ENCODE data around the gene PPP1R16B.

Gene PPP1R16B

DNA sequence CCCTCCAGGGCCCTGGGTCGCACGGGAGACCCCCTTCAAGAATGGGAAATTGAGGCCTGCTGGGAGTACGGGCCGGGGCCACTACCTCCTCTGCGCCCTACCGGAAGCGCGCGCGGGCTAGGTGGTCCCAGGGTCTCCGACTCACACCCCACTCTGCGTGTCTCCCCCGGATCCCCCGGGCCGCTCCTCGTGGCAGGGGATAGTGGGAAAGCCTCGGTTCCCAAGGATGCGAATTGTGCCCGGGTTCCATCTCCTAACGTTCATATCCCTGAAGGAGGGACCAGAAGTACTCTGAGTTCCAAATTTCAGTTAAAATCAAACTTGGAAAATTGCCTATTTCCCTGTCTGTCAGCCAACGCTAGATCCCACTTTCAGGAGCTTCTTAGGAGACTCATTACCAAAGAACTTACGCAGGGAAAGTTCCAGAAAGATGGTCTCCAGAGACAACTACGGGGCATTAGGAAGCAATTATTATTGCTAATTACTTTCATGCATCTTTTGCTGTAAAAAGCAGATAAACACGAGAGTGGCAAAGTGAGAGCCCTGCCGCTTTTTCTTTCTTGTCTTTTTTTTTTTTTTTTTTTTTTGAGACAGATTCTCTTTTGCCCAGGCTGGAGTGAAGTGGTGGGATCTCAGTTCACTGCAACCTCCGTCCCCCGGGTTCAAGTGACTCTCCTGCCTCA is 121.6 kb downstream of the PPP1R16B start:
- Histone ChIP-seq H3K79me1 (ENCODE audit: low read length) (peaks cover 6% of the 10 kb centered on the region), H3K4me3 (ENCODE audit: low read depth, low read length) (peak overlapping the region; percentile 95), H4K12ac (ENCODE audit: low read depth, low read length) (peak overlapping the region; percentile 2), H2AK5ac (ENCODE audit: low read length) (no peak overlapping the region), H3K36me3 (ENCODE audit: control insufficient read depth in 1 of 2, insufficient read depth in 2 of 2, low read length in 2 of 2) (peaks cover 0 to 3% of the 10 kb centered on the region in 2 experiments), H3K14ac (ENCODE audit: low read length) (peak overlapping the region; percentile 52), H3K23ac (ENCODE audit: low read length) (no peak overlapping the region), H2BK5ac (ENCODE audit: low read depth, low read length, poor library complexity) (peak overlapping the region; percentile 2), H4K91ac (ENCODE audit: low read depth, low read length) (peak overlapping the region; percentile 76), H3K4ac (ENCODE audit: low read depth, low read length) (peak overlapping the region; percentile 96), H4K8ac (ENCODE audit: low read depth, low read length) (peak overlapping the region; percentile 55), H2AFZ (ENCODE audit: insufficient read depth, low read length, poor library complexity) (peak overlapping the region; percentile 58), H2BK120ac (ENCODE audit: insufficient read depth, low read length, poor library complexity) (peak overlapping the region; percentile 8), H3K9me3 (ENCODE audit: insufficient read depth, low read depth, low read length) (no peaks in the 10 kb centered on the region), H3K18ac (ENCODE audit: low read length) (peak overlapping the region; percentile 92), H3K4me2 (ENCODE audit: low read length) (peak overlapping the region; percentile 99), H2BK12ac (ENCODE audit: low read length) (no peak overlapping the region), H3K79me2 (ENCODE audit: control insufficient read depth, insufficient read depth, low read length, poor library complexity) (peaks cover 16% of the 10 kb centered on the region), H3K4me1 (ENCODE audit: control insufficient read depth in 1 of 2, insufficient read depth in 2 of 2, low read length in 2 of 2) (peaks cover 7 to 17% of the 10 kb centered on the region in 2 experiments), H3K27me3 (ENCODE audit: insufficient read depth, low read length) (no peaks in the 10 kb centered on the region), H3K27ac (ENCODE audit: low read depth, low read length) (no peak overlapping the region), H3K9ac (ENCODE audit: low read length) (peak overlapping the region; percentile 90)
- no peak for DNase-seq
- WGBS (ENCODE audit: extremely low coverage, insufficient coverage, insufficient read length): no CpG with 5 or more reads among the region's 27 CpGs

DNA sequence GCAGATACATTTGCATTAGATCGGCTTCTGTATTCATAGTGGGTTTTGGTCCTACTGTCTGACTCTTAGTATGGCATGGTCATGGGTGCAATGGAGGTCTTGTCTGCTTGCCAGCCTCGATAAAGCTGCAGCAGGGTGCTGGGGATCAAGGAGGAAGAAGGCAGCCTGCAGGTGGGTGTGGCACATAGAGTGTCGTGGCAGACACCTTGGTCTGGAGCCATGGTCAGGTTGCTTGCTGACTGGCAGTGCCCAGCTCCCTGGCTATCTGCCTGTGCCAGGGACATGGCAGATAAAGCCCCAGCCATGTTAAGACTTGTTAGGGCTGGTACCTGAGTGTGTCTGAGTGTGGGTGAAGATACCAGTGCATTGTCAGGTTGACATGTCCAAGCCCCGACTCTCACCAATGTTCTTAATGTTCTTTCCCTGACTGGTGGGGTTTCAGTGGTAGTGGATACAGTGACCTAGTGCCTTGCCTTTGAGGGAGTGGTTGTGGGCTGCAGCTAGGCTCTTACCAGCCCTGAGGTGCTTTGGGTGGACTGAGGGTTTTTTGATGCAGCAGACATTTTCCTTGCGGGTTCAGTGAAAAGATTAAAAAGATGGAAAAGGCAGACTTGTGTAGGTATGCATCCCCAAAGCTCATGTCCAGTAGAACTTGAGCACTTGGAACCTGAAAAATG is 122.5 kb downstream of the PPP1R16B start:
- Histone ChIP-seq H4K91ac (ENCODE audit: low read depth, low read length) (no peak overlapping the region), H3K79me1 (ENCODE audit: low read length) (peaks cover 6% of the 10 kb centered on the region), H3K4me1 (ENCODE audit: control insufficient read depth in 1 of 2, insufficient read depth in 2 of 2, low read length in 2 of 2) (peaks cover 11 to 22% of the 10 kb centered on the region in 2 experiments), H3K4me2 (ENCODE audit: low read length) (peak overlapping the region; percentile 41), H4K12ac (ENCODE audit: low read depth, low read length) (no peak overlapping the region), H2BK120ac (ENCODE audit: insufficient read depth, low read length, poor library complexity) (no peak overlapping the region), H3K79me2 (ENCODE audit: control insufficient read depth, insufficient read depth, low read length, poor library complexity) (peaks cover 19% of the 10 kb centered on the region), H2AFZ (ENCODE audit: insufficient read depth, low read length, poor library complexity) (no peak overlapping the region), H4K8ac (ENCODE audit: low read depth, low read length) (no peak overlapping the region), H3K18ac (ENCODE audit: low read length) (no peak overlapping the region), H3K23ac (ENCODE audit: low read length) (peak overlapping the region; percentile 31), H3K27me3 (ENCODE audit: insufficient read depth, low read length) (no peaks in the 10 kb centered on the region), H3K36me3 (ENCODE audit: control insufficient read depth in 1 of 2, insufficient read depth in 2 of 2, low read length in 2 of 2) (peaks cover 0 to 3% of the 10 kb centered on the region in 2 experiments), H3K9ac (ENCODE audit: low read length) (no peak overlapping the region), H3K4ac (ENCODE audit: low read depth, low read length) (peak overlapping the region; percentile 66), H2BK12ac (ENCODE audit: low read length) (no peak overlapping the region), H2AK5ac (ENCODE audit: low read length) (no peak overlapping the region), H3K14ac (ENCODE audit: low read length) (no peak overlapping the region), H2BK5ac (ENCODE audit: low read depth, low read length, poor library complexity) (no peak overlapping the region), H3K9me3 (ENCODE audit: insufficient read depth, low read depth, low read length) (no peaks in the 10 kb centered on the region), H3K4me3 (ENCODE audit: low read depth, low read length) (peak overlapping the region; percentile 25), H3K27ac (ENCODE audit: low read depth, low read length) (no peak overlapping the region)
- no peak for DNase-seq
- WGBS (ENCODE audit: extremely low coverage, insufficient coverage, insufficient read length): no CpG with 5 or more reads among the region's 5 CpGs

- no peak overlapping the region for H2BK12ac ChIP-seq (ENCODE audit: low read length)
- no peak overlapping the region for H2BK120ac ChIP-seq (ENCODE audit: insufficient read depth, low read length, poor library complexity)
- no peak overlapping the region for H3K9ac ChIP-seq (ENCODE audit: low read length)
- no peak overlapping the region for H4K12ac ChIP-seq (ENCODE audit: low read depth, low read length)
- no peak overlapping the region for H3K14ac ChIP-seq (ENCODE audit: low read length)
- H4K8ac ChIP-seq (ENCODE audit: low read depth, low read length): no peak overlapping the region
- H2AFZ ChIP-seq (ENCODE audit: insufficient read depth, low read length, poor library complexity): no peak overlapping the region
- no peak overlapping the region for H3K4ac ChIP-seq (ENCODE audit: low read depth, low read length)
- H3K79me1 ChIP-seq (ENCODE audit: low read length): peaks cover 8% of the 10 kb centered on the region
- no peak overlapping the region for H4K91ac ChIP-seq (ENCODE audit: low read depth, low read length)
- H3K4me1 ChIP-seq (ENCODE audit: control insufficient read depth in 1 of 2, insufficient read depth in 2 of 2, low read length in 2 of 2): peaks cover 11 to 23% of the 10 kb centered on the region in 2 experiments
- no peak overlapping the region for H3K27ac ChIP-seq (ENCODE audit: low read depth, low read length)
- no peak overlapping the region for H2BK5ac ChIP-seq (ENCODE audit: low read depth, low read length, poor library complexity)
- H3K4me2 ChIP-seq (ENCODE audit: low read length): no peak overlapping the region
- no peak overlapping the region for H3K23ac ChIP-seq (ENCODE audit: low read length)
- WGBS (ENCODE audit: extremely low coverage, insufficient coverage, insufficient read length): no CpG with 5 or more reads among the region's 1 CpG
- no peak overlapping the region for H2AK5ac ChIP-seq (ENCODE audit: low read length)
- DNase-seq: no peak
- H3K36me3 ChIP-seq (ENCODE audit: control insufficient read depth in 1 of 2, insufficient read depth in 2 of 2, low read length in 2 of 2): peaks cover 0 to 3% of the 10 kb centered on the region in 2 experiments
- no peaks in the 10 kb centered on the region for H3K27me3 ChIP-seq (ENCODE audit: insufficient read depth, low read length)
- peaks cover 19% of the 10 kb centered on the region for H3K79me2 ChIP-seq (ENCODE audit: control insufficient read depth, insufficient read depth, low read length, poor library complexity)
- H3K4me3 ChIP-seq (ENCODE audit: low read depth, low read length): no peak overlapping the region
- H3K9me3 ChIP-seq (ENCODE audit: insufficient read depth, low read depth, low read length): no peaks in the 10 kb centered on the region
- no peak overlapping the region for H3K18ac ChIP-seq (ENCODE audit: low read length)
Measured at GRCh38 chr20:38930242-38930569, 124.7 kb downstream of the PPP1R16B start.

- no peak overlapping the region for H3K14ac ChIP-seq (ENCODE audit: low read length)
- no CpG with 5 or more reads among the region's 4 CpGs for WGBS (ENCODE audit: extremely low coverage, insufficient coverage, insufficient read length)
Measured at GRCh38 chr20:38931984-38932383, 126.5 kb downstream of the PPP1R16B start.

More at GRCh38 chr20:38931984-38932383, 126.5 kb downstream of the PPP1R16B start:
- Histone ChIP-seq H3K4me2 (ENCODE audit: low read length) (no peak overlapping the region), H3K9me3 (ENCODE audit: insufficient read depth, low read depth, low read length) (no peaks in the 10 kb centered on the region), H3K18ac (ENCODE audit: low read length) (no peak overlapping the region), H3K4me1 (ENCODE audit: control insufficient read depth in 1 of 2, insufficient read depth in 2 of 2, low read length in 2 of 2) (peaks cover 19 to 31% of the 10 kb centered on the region in 2 experiments), H4K91ac (ENCODE audit: low read depth, low read length) (no peak overlapping the region), H3K79me1 (ENCODE audit: low read length) (peaks cover 8% of the 10 kb centered on the region), H2BK5ac (ENCODE audit: low read depth, low read length, poor library complexity) (no peak overlapping the region), H2BK120ac (ENCODE audit: insufficient read depth, low read length, poor library complexity) (no peak overlapping the region), H3K27ac (ENCODE audit: low read depth, low read length) (no peak overlapping the region), H3K79me2 (ENCODE audit: control insufficient read depth, insufficient read depth, low read length, poor library complexity) (peaks cover 12% of the 10 kb centered on the region), H3K4me3 (ENCODE audit: low read depth, low read length) (no peak overlapping the region), H3K9ac (ENCODE audit: low read length) (no peak overlapping the region), H2AFZ (ENCODE audit: insufficient read depth, low read length, poor library complexity) (no peak overlapping the region), H3K27me3 (ENCODE audit: insufficient read depth, low read length) (no peaks in the 10 kb centered on the region), H3K4ac (ENCODE audit: low read depth, low read length) (peak overlapping the region; percentile 48), H3K36me3 (ENCODE audit: control insufficient read depth in 1 of 2, insufficient read depth in 2 of 2, low read length in 2 of 2) (peaks cover 0 to 3% of the 10 kb centered on the region in 2 experiments), H2AK5ac (ENCODE audit: low read length) (no peak overlapping the region), H4K8ac (ENCODE audit: low read depth, low read length) (no peak overlapping the region), H3K23ac (ENCODE audit: low read length) (no peak overlapping the region), H4K12ac (ENCODE audit: low read depth, low read length) (no peak overlapping the region), H2BK12ac (ENCODE audit: low read length) (no peak overlapping the region)
- peak in 1 of 2 donors; percentile 50 for DNase-seq

Data from trophoblast cell (in vitro differentiated cells and primary cell).